K562 (cell line): ENCODE results near the gene MC1R. TPM values are rescaled to one million over a fixed set of nuclear protein-coding genes. Genes with fewer than 3 reads are reported as not detected.

ENCODE experiments used
- ATAC-seq: fragments of 200-7000 bp; cut with Tn5 transposase; 3 replicates; pipeline ENCODE4 v1.9.1; 2020; ENCODE audit warnings: moderate library complexity
- BruUV-seq: library from RNA; stranded (reverse); fragments of 400-500 nt; replicated peaks from 2 replicates; lab custom pipeline; 2021; lab: Mats Ljungman, UMichigan
- CTCF ChIA-PET: fragments of 300-600 bp; formaldehyde crosslinking; extraction: SDS; loops from one replicate; lab custom pipeline; 2021; ENCODE audit warnings: low intra/inter-chr PET ratio; lab: Yijun Ruan, JAX
- POLR2A ChIA-PET: fragments of 300-600, 350-650 bp; sonication (Branson Sonifier 250); formaldehyde crosslinking; extraction: SDS; loops from one replicate; lab custom pipeline; 2021; ENCODE audit warnings: antibody characterized with exemption, inconsistent platforms; lab: Yijun Ruan, JAX
- DNase-seq, 4 experiments: peaks; one replicate each; pipeline versions ENCODE4 v3.0.0 to v3.0.0-alpha.2; 2011 to 2018; ENCODE audit warnings: low spot score in 3 of 4, mixed read lengths in 3 of 4; ENCODE audit errors: extremely low read depth in 1 of 4
- FAIRE-seq: peaks from 2 replicates; lab custom pipeline; 2011; peaks lifted over from hg19 to GRCh38; lab: Jason Lieb, UNC
- H2AFZ ChIP-seq: 2 replicates; pipeline ENCODE4 v1.6.0; 2011; ENCODE audit warnings: low read depth, low read length, control low read depth, inconsistent platforms
- H3K27ac ChIP-seq: fragments of 200-600 bp; 3 replicates; pipeline ENCODE4 v1.8.0; 2011; ENCODE audit warnings: low read depth, mild to moderate bottlenecking, control low read depth, inconsistent platforms, low read length, moderate library complexity, mixed read lengths; ENCODE audit errors: extremely low read depth
- H3K27me3 ChIP-seq, 2 experiments: fragments of 300-600 bp in 1 of 2; 2 replicates in 1 of 2; 3 replicates in 1 of 2; pipeline versions ENCODE4 v1.6.0 to v1.8.0; 2011; ENCODE audit warnings: inconsistent platforms in 2 of 2, low read length in 2 of 2, mild to moderate bottlenecking in 1 of 2, mixed read lengths in 1 of 2, moderate library complexity in 1 of 2; ENCODE audit not compliant: control insufficient read depth in 2 of 2, insufficient read depth in 2 of 2
- H3K36me3 ChIP-seq: fragments of 300-600 bp; 3 replicates; pipeline ENCODE4 v1.8.0; 2011; ENCODE audit warnings: mild to moderate bottlenecking, low read length, inconsistent platforms; ENCODE audit not compliant: control insufficient read depth, insufficient read depth
- H3K4me1 ChIP-seq, 2 experiments: fragments of 200-600 bp in 1 of 2; replicated peaks in 1 of 2; 2 replicates in 1 of 2; 3 replicates in 1 of 2; pipeline versions ENCODE4 v1.5.1 to v1.8.0; 2011; ENCODE audit warnings: inconsistent platforms in 2 of 2, low read length in 2 of 2, mild to moderate bottlenecking in 1 of 2, mixed read lengths in 1 of 2, moderate library complexity in 1 of 2; ENCODE audit not compliant: control insufficient read depth in 2 of 2, insufficient read depth in 2 of 2
- H3K4me2 ChIP-seq: 2 replicates; pipeline ENCODE4 v1.6.1; 2011; ENCODE audit warnings: low read length, control low read depth, inconsistent platforms, mixed read lengths; ENCODE audit not compliant: insufficient read depth
- H3K4me3 ChIP-seq: fragments of 200-600 bp; sonication (generic), shearing (Covaris generic); 2 replicates; pipeline ENCODE4 v1.5.1; 2016; ENCODE audit warnings: control low read depth, inconsistent platforms
- H3K79me2 ChIP-seq: fragments of 200-600 bp; 3 replicates; pipeline ENCODE4 v1.8.0; 2011; ENCODE audit warnings: low read length, inconsistent platforms; ENCODE audit not compliant: control insufficient read depth, insufficient read depth
- H3K9ac ChIP-seq, 2 experiments: 2 replicates each; pipeline versions ENCODE4 v1.6.0 to v1.6.1; 2011; ENCODE audit warnings: low read depth in 2 of 2, low read length in 2 of 2, control low read depth in 1 of 2, inconsistent platforms in 1 of 2, mild to moderate bottlenecking in 1 of 2, mixed read lengths in 1 of 2; ENCODE audit not compliant: insufficient read depth in 1 of 2
- H3K9me1 ChIP-seq: one replicate; pipeline ENCODE4 v1.6.0; 2011; ENCODE audit warnings: inconsistent platforms, mild to moderate bottlenecking, low read length, moderate library complexity; ENCODE audit not compliant: control insufficient read depth, insufficient read depth
- H3K9me3 ChIP-seq: replicated peaks from 2 replicates; pipeline ENCODE4 v1.5.1; 2011; ENCODE audit warnings: low read depth, low read length, inconsistent platforms; ENCODE audit not compliant: control insufficient read depth, insufficient read depth
- H4K20me1 ChIP-seq: replicated peaks from 2 replicates; pipeline ENCODE4 v1.6.1; 2011; ENCODE audit warnings: low read length, inconsistent platforms, mixed read lengths; ENCODE audit not compliant: control insufficient read depth, insufficient read depth
- CHD1 ChIP-seq: fragments of 200-600 bp; sonication (generic); IDR thresholded peaks from one replicate; pipeline ENCODE4 v1.6.1; 2012; ENCODE audit warnings: mild to moderate bottlenecking, moderate library complexity, low read length, inconsistent platforms
- CHD2 ChIP-seq: IDR thresholded peaks from 2 replicates; pipeline ENCODE4 v1.6.1; 2011; ENCODE audit warnings: low read depth, low read length
- GMEB1 ChIP-seq: fragments of 250-450 bp; sonication (Bioruptor Pico); IDR thresholded peaks from 2 replicates; pipeline ENCODE4 v1.4.0; 2020; ENCODE audit warnings: mild to moderate bottlenecking
- L3MBTL2 ChIP-seq: fragments of 450-650 bp; IDR thresholded peaks from 2 replicates; pipeline ENCODE4 v1.6.1; 2016; ENCODE audit warnings: mild to moderate bottlenecking, moderate library complexity
- POLR2G ChIP-seq: fragments of 200-400 bp; formaldehyde crosslinking; IDR thresholded peaks from 2 replicates; pipeline ENCODE4 v1.6.1; 2017; ENCODE audit warnings: low read depth, mild to moderate bottlenecking, antibody characterized with exemption, low read length, moderate library complexity
- RBFOX2 ChIP-seq: fragments of 200-400 bp; formaldehyde crosslinking; IDR thresholded peaks from 2 replicates; pipeline ENCODE4 v1.6.1; 2017; ENCODE audit warnings: low read depth, mild to moderate bottlenecking, low read length, moderate library complexity
- SETDB1 ChIP-seq: IDR thresholded peaks from one replicate; pipeline ENCODE4 v1.6.1; 2012; ENCODE audit warnings: low read length, control low read depth, inconsistent platforms
- XRCC4 ChIP-seq: IDR thresholded peaks from one replicate; pipeline ENCODE4 v1.6.1; 2011; ENCODE audit not compliant: insufficient read depth, insufficient read length; ENCODE audit errors: extremely low read depth
- XRCC5 ChIP-seq: fragments of 200-400 bp; formaldehyde crosslinking; IDR thresholded peaks from 2 replicates; pipeline ENCODE4 v1.6.1; 2017; ENCODE audit warnings: low read depth, mild to moderate bottlenecking, low read length
- ZNF224 ChIP-seq: sonication (generic); formaldehyde crosslinking; IDR thresholded peaks from 2 replicates; pipeline ENCODE4 v1.8.0; 2022; ENCODE audit warnings: mild to moderate bottlenecking, missing genetic modification reagents
- WGBS: fragments of 100-300 bp; shearing (Covaris generic); methylation state at CpG from one replicate; pipeline ENCODE4 v1.1.6; 2016; ENCODE audit warnings: low coverage, mixed read lengths; ENCODE audit not compliant: insufficient coverage; ENCODE audit errors: missing lambda C conversion rate; 5-methylcytosine and 5-hydroxymethylcytosine counted together
- in situ Hi-C: fragments of 300-500 bp; cut with MboI; formaldehyde crosslinking; loops from 4 replicates; pipeline ENCODE4 v1.15.0; 2018; ENCODE audit warnings: inconsistent platforms, mixed read lengths
- intact Hi-C: fragments of 100-400 bp; cut with micrococcal nuclease; formaldehyde crosslinking; loops from 2 replicates; pipeline ENCODE4 v1.14.2; 2022
- polyA plus RNA-seq, 8 experiments: library from polyadenylated mRNA; depleted of rRNA in 4 of 8; stranded (reverse) in 5 of 8; unstranded in 3 of 8; fragments of >200 nt; fragmentation: Nextera tagmentation in 2 of 8; fragmentation: Illumina TruSeq in 1 of 8; extraction: Ambion mirVana in 2 of 8; extraction: Trizol in 1 of 8; gene quantifications; 2 replicates each; pipeline versions ENCODE4 v1.2.1 to v1.2.3, GENCODE V29; 2011 to 2014; ENCODE audit warnings: inconsistent platforms in 1 of 8, missing spikeins in 1 of 8
- total RNA-seq, 7 experiments: library from RNA; depleted of rRNA in 6 of 7; stranded (reverse); fragments of >200 nt in 6 of 7; fragmentation: Illumina TruSeq in 2 of 7; extraction: Trizol in 2 of 7; gene quantifications; 2 replicates each; pipeline versions ENCODE4 v1.2.1 to v1.2.3, GENCODE V29; 2011 to 2021; ENCODE audit warnings: low replicate concordance in 1 of 7
- TF ChIP-seq, protein P1 (sequence below): fragments of 450-650 bp; IDR thresholded peaks from 2 replicates; pipeline ENCODE4 v1.6.1; 2018; ENCODE audit not compliant: partially characterized antibody
- TF ChIP-seq, protein P2 (sequence below): fragments of 250-450 bp; sonication (Bioruptor Pico); IDR thresholded peaks from 2 replicates; pipeline ENCODE4 v1.9.0; 2021; ENCODE audit warnings: mild to moderate bottlenecking, inconsistent platforms

MC1R gene
- total and polyA plus RNA-seq, 9 of the 15 experiments (the other 6 are each of a cell fraction or from before 2014, with no cell fraction given) = 0.14 to 5.3 (median 2.5) TPM; not detected in 1

- TF ChIP-seq, protein P1, sequence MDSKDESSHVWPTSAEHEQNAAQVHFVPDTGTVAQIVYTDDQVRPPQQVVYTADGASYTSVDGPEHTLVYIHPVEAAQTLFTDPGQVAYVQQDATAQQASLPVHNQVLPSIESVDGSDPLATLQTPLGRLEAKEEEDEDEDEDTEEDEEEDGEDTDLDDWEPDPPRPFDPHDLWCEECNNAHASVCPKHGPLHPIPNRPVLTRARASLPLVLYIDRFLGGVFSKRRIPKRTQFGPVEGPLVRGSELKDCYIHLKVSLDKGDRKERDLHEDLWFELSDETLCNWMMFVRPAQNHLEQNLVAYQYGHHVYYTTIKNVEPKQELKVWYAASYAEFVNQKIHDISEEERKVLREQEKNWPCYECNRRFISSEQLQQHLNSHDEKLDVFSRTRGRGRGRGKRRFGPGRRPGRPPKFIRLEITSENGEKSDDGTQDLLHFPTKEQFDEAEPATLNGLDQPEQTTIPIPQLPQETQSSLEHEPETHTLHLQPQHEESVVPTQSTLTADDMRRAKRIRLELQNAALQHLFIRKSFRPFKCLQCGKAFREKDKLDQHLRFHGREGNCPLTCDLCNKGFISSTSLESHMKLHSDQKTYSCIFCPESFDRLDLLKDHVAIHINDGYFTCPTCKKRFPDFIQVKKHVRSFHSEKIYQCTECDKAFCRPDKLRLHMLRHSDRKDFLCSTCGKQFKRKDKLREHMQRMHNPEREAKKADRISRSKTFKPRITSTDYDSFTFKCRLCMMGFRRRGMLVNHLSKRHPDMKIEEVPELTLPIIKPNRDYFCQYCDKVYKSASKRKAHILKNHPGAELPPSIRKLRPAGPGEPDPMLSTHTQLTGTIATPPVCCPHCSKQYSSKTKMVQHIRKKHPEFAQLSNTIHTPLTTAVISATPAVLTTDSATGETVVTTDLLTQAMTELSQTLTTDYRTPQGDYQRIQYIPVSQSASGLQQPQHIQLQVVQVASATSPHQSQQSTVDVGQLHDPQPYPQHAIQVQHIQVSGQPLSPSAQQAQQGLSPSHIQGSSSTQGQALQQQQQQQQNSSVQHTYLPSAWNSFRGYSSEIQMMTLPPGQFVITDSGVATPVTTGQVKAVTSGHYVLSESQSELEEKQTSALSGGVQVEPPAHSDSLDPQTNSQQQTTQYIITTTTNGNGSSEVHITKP = no peak
- TF ChIP-seq L3MBTL2 = no peak
- TF ChIP-seq, all 486 proteins: peak for 0
Observed at GRCh38 chr16:89890200-89890599, 28.5 kb upstream of the MC1R start (continued).

DNA sequence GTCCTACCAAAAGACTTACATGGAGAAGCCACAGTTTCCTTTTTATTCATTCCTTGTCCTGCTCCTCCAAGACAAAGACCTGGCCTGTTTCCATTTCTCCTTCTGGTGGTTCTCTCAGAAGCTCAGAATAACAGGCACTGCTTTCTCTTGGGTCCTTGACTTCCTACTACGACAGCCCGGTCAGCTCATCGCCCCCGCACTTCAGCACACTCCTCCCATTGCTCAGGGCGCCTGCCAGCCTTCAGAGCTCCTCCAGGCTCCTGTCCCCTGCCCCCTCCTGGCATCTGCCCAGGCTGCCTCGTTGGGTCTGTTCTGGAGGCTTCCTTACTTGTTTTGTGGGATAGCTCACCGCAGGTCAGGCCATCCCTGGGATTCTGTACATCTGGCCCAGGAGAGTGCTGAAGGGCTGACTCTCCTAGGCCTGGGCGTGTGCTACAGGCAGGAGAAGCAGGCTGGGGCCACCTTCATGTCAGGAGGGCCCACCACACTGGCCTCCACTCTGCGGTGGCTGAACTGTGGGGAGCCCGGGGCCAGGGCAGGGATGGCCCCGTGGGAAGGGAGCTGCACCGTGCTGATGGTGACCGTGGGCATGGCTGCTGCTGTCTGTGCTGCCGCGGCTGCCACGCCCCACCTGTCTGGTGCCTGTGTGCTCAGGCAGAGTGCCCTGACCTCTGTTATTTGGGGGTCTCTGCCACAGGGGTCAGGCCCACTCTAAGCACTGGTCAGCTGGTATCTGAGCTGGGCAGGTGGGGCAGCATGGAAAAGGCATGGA, 27.6 kb upstream of the MC1R start:
- Histone ChIP-seq H4K20me1 (no peaks in the 10 kb centered on the region), H2AFZ (no peak overlapping the region), H3K27ac (no peak overlapping the region), H3K4me3 (no peak overlapping the region), H3K79me2 (no peaks in the 10 kb centered on the region), H3K9ac (peak overlapping the region in 1 of 2 experiments; percentile 50; a peak in 2 of 4 replicates), H3K36me3 (peaks cover 87% of the 10 kb centered on the region; the same call in 2 of the 3 replicates), H3K27me3 (no peaks in the 10 kb centered on the region), H3K9me3 (no peaks in the 10 kb centered on the region), H3K4me1 (peaks cover 0 to 9% of the 10 kb centered on the region in 2 experiments; a peak in 1 of 5 replicates), H3K4me2 (no peak overlapping the region), H3K9me1 (no peaks in the 10 kb centered on the region)
- FAIRE-seq (no peak), DNase-seq (no peak), ATAC-seq (no peak)
- no TSS peak for BruUV-seq
- intact Hi-C loops (no loop called here), in situ Hi-C loops (no loop called here)
- WGBS = 95% methylated on average over 15 of the region's 16 CpGs
- ChIA-PET POLR2A (interaction anchor here (0.7 to 2.1 kb wide), 4 partner anchors 10 to 148 kb away, joined by 3 to 8 read pairs (median 4); no protein-coding TSS in a partner anchor), CTCF (no interaction called here)
- TF ChIP-seq ZNF224 (CRISPR knock-in tag) (no peak), RBFOX2 (peak; percentile 44; the same call in 1 of the 2 replicates), SETDB1 (no peak), XRCC4 (no peak), CHD1 (no peak), CHD2 (no peak), GMEB1 (no peak), POLR2G (peak; percentile 53; the same call in 1 of the 2 replicates), XRCC5 (no peak)
- TF ChIP-seq, protein P2, sequence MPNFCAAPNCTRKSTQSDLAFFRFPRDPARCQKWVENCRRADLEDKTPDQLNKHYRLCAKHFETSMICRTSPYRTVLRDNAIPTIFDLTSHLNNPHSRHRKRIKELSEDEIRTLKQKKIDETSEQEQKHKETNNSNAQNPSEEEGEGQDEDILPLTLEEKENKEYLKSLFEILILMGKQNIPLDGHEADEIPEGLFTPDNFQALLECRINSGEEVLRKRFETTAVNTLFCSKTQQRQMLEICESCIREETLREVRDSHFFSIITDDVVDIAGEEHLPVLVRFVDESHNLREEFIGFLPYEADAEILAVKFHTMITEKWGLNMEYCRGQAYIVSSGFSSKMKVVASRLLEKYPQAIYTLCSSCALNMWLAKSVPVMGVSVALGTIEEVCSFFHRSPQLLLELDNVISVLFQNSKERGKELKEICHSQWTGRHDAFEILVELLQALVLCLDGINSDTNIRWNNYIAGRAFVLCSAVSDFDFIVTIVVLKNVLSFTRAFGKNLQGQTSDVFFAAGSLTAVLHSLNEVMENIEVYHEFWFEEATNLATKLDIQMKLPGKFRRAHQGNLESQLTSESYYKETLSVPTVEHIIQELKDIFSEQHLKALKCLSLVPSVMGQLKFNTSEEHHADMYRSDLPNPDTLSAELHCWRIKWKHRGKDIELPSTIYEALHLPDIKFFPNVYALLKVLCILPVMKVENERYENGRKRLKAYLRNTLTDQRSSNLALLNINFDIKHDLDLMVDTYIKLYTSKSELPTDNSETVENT (CRISPR knock-in tag) = no peak
